ENCODE data around the gene UBE4B. TPM values are rescaled to one million over a fixed set of nuclear protein-coding genes. Genes with fewer than 3 reads are reported as not detected.

Gene UBE4B
- total and polyA plus RNA-seq, 9 of the 15 experiments (the other 6 are each of a cell fraction or from before 2014, with no cell fraction given): 11.7 to 73.7 (median 40.1) TPM

GRCh38 chr1:10225573-10225972 lies 192.8 kb downstream of the UBE4B start:
- H3K4me2 ChIP-seq (ENCODE audit: insufficient read depth, low read length): no peak overlapping the region
- intact Hi-C loops (cut with micrococcal nuclease): no loop called here
- DNase-seq (ENCODE audit: extremely low read depth in 1 of 4, low spot score in 3 of 4) (no peak), ATAC-seq (no peak), FAIRE-seq (no peak)
- ChIA-PET POLR2A (interaction anchor here (0.6 to 2.3 kb wide), 3 partner anchors 11 to 16 kb away, joined by 3 to 11 read pairs (median 4); partner anchors contain the start of gene KIF1B), CTCF (ENCODE audit: low intra/inter-chr PET ratio) (no interaction called here)
- H3K4me3 ChIP-seq: no peak overlapping the region
- H2AFZ ChIP-seq (ENCODE audit: low read depth, low read length): no peak overlapping the region
- no peaks in the 10 kb centered on the region for H4K20me1 ChIP-seq (replicated peaks; ENCODE audit: control insufficient read depth, insufficient read depth, low read length)
- H3K79me2 ChIP-seq (ENCODE audit: control insufficient read depth, insufficient read depth, low read length): peaks cover 13% of the 10 kb centered on the region; the same call in 2 of the 3 replicates
- H3K9me3 ChIP-seq (replicated peaks; ENCODE audit: control insufficient read depth, insufficient read depth, low read depth, low read length): no peaks in the 10 kb centered on the region
- H3K4me1 ChIP-seq (replicated peaks in 1 of 2; ENCODE audit: control insufficient read depth in 2 of 2, insufficient read depth in 2 of 2, low read length in 2 of 2): no peaks in the 10 kb centered on the region; a peak in 1 of 5 replicates
- WGBS (ENCODE audit: insufficient coverage, low coverage, missing lambda C conversion rate): 32% methylated on average over 1 of the region's 1 CpG
- no peaks in the 10 kb centered on the region for H3K27me3 ChIP-seq (ENCODE audit: control insufficient read depth in 2 of 2, insufficient read depth in 2 of 2, low read length in 2 of 2)
- H3K36me3 ChIP-seq (ENCODE audit: control insufficient read depth, insufficient read depth, low read length): no peaks in the 10 kb centered on the region
- in situ Hi-C loops (cut with MboI): no loop called here
- no peaks in the 10 kb centered on the region for H3K9me1 ChIP-seq (ENCODE audit: control insufficient read depth, insufficient read depth, low read length)
- H3K9ac ChIP-seq (ENCODE audit: insufficient read depth in 1 of 2, low read depth in 2 of 2, low read length in 2 of 2): no peak overlapping the region
- H3K27ac ChIP-seq (ENCODE audit: extremely low read depth, low read depth, low read length): no peak overlapping the region
- no TSS peak for BruUV-seq (replicated peaks)
- TF ChIP-seq DACH1 (IDR thresholded peaks at IDR 0.05; ENCODE audit: partially characterized antibody): no peak
- no peak for TF ChIP-seq ZFP30 (CRISPR knock-in tag; IDR thresholded peaks at IDR 0.05; ENCODE audit: borderline replicate concordance)
- no peak for TF ChIP-seq ZNF311 (CRISPR knock-in tag; IDR thresholded peaks at IDR 0.05)
- no peak for TF ChIP-seq POLR2A (conservative IDR thresholded peaks at IDR 0.05)
- TF ChIP-seq U2AF1 (optimal IDR thresholded peaks at IDR 0.05; ENCODE audit: low read depth, low read length): no peak
- no peak for TF ChIP-seq ZBTB26 (CRISPR knock-in tag; IDR thresholded peaks at IDR 0.05)
- TF ChIP-seq RBM39 (optimal IDR thresholded peaks at IDR 0.05; ENCODE audit: low read depth, low read length): no peak
- TF ChIP-seq, protein P1, sequence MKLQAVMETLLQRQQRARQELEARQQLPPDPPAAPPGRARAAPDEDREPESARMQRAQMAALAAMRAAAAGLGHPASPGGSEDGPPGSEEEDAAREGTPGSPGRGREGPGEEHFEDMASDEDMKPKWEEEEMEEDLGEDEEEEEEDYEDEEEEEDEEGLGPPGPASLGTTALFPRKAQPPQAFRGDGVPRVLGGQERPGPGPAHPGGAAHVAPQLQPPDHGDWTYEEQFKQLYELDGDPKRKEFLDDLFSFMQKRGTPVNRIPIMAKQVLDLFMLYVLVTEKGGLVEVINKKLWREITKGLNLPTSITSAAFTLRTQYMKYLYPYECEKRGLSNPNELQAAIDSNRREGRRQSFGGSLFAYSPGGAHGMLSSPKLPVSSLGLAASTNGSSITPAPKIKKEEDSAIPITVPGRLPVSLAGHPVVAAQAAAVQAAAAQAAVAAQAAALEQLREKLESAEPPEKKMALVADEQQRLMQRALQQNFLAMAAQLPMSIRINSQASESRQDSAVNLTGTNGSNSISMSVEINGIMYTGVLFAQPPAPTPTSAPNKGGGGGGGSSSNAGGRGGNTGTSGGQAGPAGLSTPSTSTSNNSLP (IDR thresholded peaks at IDR 0.05; ENCODE audit: borderline replicate concordance, low read depth, low read length): no peak
- TF ChIP-seq, protein P2, sequence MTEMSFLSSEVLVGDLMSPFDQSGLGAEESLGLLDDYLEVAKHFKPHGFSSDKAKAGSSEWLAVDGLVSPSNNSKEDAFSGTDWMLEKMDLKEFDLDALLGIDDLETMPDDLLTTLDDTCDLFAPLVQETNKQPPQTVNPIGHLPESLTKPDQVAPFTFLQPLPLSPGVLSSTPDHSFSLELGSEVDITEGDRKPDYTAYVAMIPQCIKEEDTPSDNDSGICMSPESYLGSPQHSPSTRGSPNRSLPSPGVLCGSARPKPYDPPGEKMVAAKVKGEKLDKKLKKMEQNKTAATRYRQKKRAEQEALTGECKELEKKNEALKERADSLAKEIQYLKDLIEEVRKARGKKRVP (CRISPR knock-in tag; IDR thresholded peaks at IDR 0.05): no peak
- no peak for TF ChIP-seq NR2C1 (IDR thresholded peaks at IDR 0.05)
- no peak for TF ChIP-seq NR2C1 (tag; IDR thresholded peaks at IDR 0.05)
- TF ChIP-seq ZNF197 (CRISPR knock-in tag; IDR thresholded peaks at IDR 0.05; ENCODE audit: low read depth): no peak
- TF ChIP-seq, protein P3, sequence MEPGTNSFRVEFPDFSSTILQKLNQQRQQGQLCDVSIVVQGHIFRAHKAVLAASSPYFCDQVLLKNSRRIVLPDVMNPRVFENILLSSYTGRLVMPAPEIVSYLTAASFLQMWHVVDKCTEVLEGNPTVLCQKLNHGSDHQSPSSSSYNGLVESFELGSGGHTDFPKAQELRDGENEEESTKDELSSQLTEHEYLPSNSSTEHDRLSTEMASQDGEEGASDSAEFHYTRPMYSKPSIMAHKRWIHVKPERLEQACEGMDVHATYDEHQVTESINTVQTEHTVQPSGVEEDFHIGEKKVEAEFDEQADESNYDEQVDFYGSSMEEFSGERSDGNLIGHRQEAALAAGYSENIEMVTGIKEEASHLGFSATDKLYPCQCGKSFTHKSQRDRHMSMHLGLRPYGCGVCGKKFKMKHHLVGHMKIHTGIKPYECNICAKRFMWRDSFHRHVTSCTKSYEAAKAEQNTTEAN (CRISPR knock-in tag; IDR thresholded peaks at IDR 0.05): no peak
- no peak for TF ChIP-seq ZNF449 (CRISPR knock-in tag; IDR thresholded peaks at IDR 0.05)
- TF ChIP-seq ZNF561 (CRISPR knock-in tag; conservative IDR thresholded peaks at IDR 0.05): no peak
- no peak for TF ChIP-seq PCBP2 (IDR thresholded peaks at IDR 0.05; ENCODE audit: low read depth, low read length, poor library complexity, severe bottlenecking)
- no peak for TF ChIP-seq ZNF445 (CRISPR knock-in tag; IDR thresholded peaks at IDR 0.05; ENCODE audit: low read depth)
- TF ChIP-seq ZNF133 (CRISPR knock-in tag; IDR thresholded peaks at IDR 0.05): no peak

Data from K562 (cell line).